Keratinocyte (primary cell): ENCODE measurements around the gene KCNT2. TPM values are rescaled to one million over a fixed set of nuclear protein-coding genes. Genes with fewer than 3 reads are reported as not detected.

Experiments used
- DNase-seq: peaks from one replicate; pipeline ENCODE4 v3.0.0-alpha.2; 2011; ENCODE audit warnings: low read depth, missing footprints, low spot score
- FAIRE-seq: peaks from 2 replicates; lab custom pipeline; 2011; peaks lifted over from hg19 to GRCh38; lab: Jason Lieb, UNC
- H2AFZ ChIP-seq: 2 replicates; pipeline ENCODE4 v1.6.0; 2012; ENCODE audit warnings: low read length, control low read depth, inconsistent platforms; ENCODE audit not compliant: control insufficient read depth
- H3K27ac ChIP-seq: 2 replicates; pipeline ENCODE4 v1.5.1; 2011; ENCODE audit warnings: low read length; ENCODE audit not compliant: control insufficient read depth, insufficient read depth
- H3K27me3 ChIP-seq: 3 replicates; pipeline ENCODE4 v1.6.0; 2011; ENCODE audit warnings: low read length; ENCODE audit not compliant: control insufficient read depth, insufficient read depth; ENCODE audit errors: extremely low read depth
- H3K36me3 ChIP-seq, 2 experiments: 2 replicates in 1 of 2; 3 replicates in 1 of 2; pipeline ENCODE4 v1.5.1; 2011; ENCODE audit warnings: low read length in 2 of 2, mild to moderate bottlenecking in 1 of 2; ENCODE audit not compliant: control insufficient read depth in 2 of 2, insufficient read depth in 2 of 2; ENCODE audit errors: extremely low read depth in 1 of 2
- H3K4me1 ChIP-seq: 3 replicates; pipeline ENCODE4 v1.5.1; 2011; ENCODE audit warnings: low read length; ENCODE audit not compliant: control insufficient read depth, insufficient read depth; ENCODE audit errors: extremely low read depth
- H3K4me2 ChIP-seq: 3 replicates; pipeline ENCODE4 v1.6.0; 2011; ENCODE audit warnings: low read depth, low read length; ENCODE audit not compliant: control insufficient read depth, insufficient read depth; ENCODE audit errors: extremely low read depth
- H3K4me3 ChIP-seq, 3 experiments: fragments of 200-600 bp in 1 of 3; sonication (generic) in 1 of 3; 2 replicates in 2 of 3; 3 replicates in 1 of 3; pipeline ENCODE4 v1.5.1; 2011 to 2016; ENCODE audit warnings: low read length in 3 of 3, mild to moderate bottlenecking in 3 of 3, control low read depth in 2 of 3, inconsistent platforms in 1 of 3, low read depth in 1 of 3, mixed read lengths in 1 of 3, mixed run types in 1 of 3, moderate library complexity in 1 of 3; ENCODE audit not compliant: control insufficient read depth in 2 of 3, insufficient read depth in 2 of 3; ENCODE audit errors: extremely low read depth in 1 of 3
- H3K79me2 ChIP-seq: 2 replicates; pipeline ENCODE4 v1.6.0; 2012; ENCODE audit warnings: low read length; ENCODE audit not compliant: control insufficient read depth, insufficient read depth
- H3K9ac ChIP-seq: 3 replicates; pipeline ENCODE4 v1.6.0; 2011; ENCODE audit warnings: low read length; ENCODE audit not compliant: control insufficient read depth, insufficient read depth; ENCODE audit errors: extremely low read depth
- H3K9me1 ChIP-seq: 3 replicates; pipeline ENCODE4 v1.6.0; 2011; ENCODE audit warnings: low read length; ENCODE audit not compliant: control insufficient read depth, insufficient read depth; ENCODE audit errors: extremely low read depth
- H3K9me3 ChIP-seq: 2 replicates; pipeline ENCODE4 v1.5.1; 2012; ENCODE audit warnings: low read depth, low read length; ENCODE audit not compliant: control insufficient read depth
- H4K20me1 ChIP-seq: 3 replicates; pipeline ENCODE4 v1.6.0; 2011; ENCODE audit warnings: low read length; ENCODE audit not compliant: control insufficient read depth, insufficient read depth; ENCODE audit errors: extremely low read depth
- CTCF ChIP-seq, 3 experiments: IDR thresholded peaks in 1 of 3; conservative IDR thresholded peaks in 1 of 3; optimal IDR thresholded peaks in 1 of 3; 2 replicates in 2 of 3; 3 replicates in 1 of 3; pipeline versions ENCODE3 to v1.5.1; 2011; ENCODE audit warnings: low read length in 3 of 3, mild to moderate bottlenecking in 3 of 3, moderate library complexity in 2 of 3, control low read depth in 1 of 3, inconsistent platforms in 1 of 3; ENCODE audit not compliant: insufficient read depth in 2 of 3; ENCODE audit errors: extremely low read depth in 1 of 3
- EZH2 ChIP-seq: IDR thresholded peaks from one replicate; pipeline ENCODE4 v1.6.1; 2012; ENCODE audit warnings: inconsistent platforms, mild to moderate bottlenecking, low read length, moderate library complexity
- dilution Hi-C: fragments of 300-500 bp; cut with MboI; formaldehyde crosslinking; loops from one replicate; pipeline ENCODE4 v1.7.0; 2020; ENCODE audit warnings: low sequenced_read_pairs; ENCODE audit not compliant: extremely low pct_ligation_motif_present
- polyA plus RNA-seq, 5 experiments: library from polyadenylated mRNA; depleted of rRNA in 3 of 5; stranded (reverse) in 3 of 5; stranded (forward) in 1 of 5; unstranded in 1 of 5; fragments of >200 nt; gene quantifications; 1 replicate in 1 of 5; 2 replicates in 3 of 5; 3 replicates in 1 of 5; pipeline versions ENCODE4 v1.2.1 to v1.2.3, GENCODE V29; 2011 to 2012; ENCODE audit warnings: missing spikeins in 2 of 5, low read depth in 1 of 5, low replicate concordance in 1 of 5

KCNT2 gene
- polyA plus RNA-seq, 1 donor (not counting 4 experiments of a cell fraction or from before 2014, with no cell fraction given), result not detected

GRCh38 chr1:196367838-196368237 is 240.4 kb downstream of the KCNT2 start:
- DNase-seq, result no peak
- Histone ChIP-seq H4K20me1 (no peaks in the 10 kb centered on the region), H3K9ac (no peak overlapping the region), H3K4me1 (no peaks in the 10 kb centered on the region), H3K27me3 (no peaks in the 10 kb centered on the region), H3K9me1 (no peaks in the 10 kb centered on the region), H3K4me3 (no peak overlapping the region), H3K79me2 (no peaks in the 10 kb centered on the region), H3K27ac (no peak overlapping the region), H3K36me3 (no peaks in the 10 kb centered on the region), H3K4me2 (no peak overlapping the region), H2AFZ (no peak overlapping the region), H3K9me3 (no peaks in the 10 kb centered on the region)
- FAIRE-seq, result no peak
- no peak for TF ChIP-seq EZH2
- no peak for TF ChIP-seq CTCF (optimal IDR thresholded peaks at IDR 0.05 in 1 of 3, IDR thresholded peaks at IDR 0.05 in 1 of 3, conservative IDR thresholded peaks at IDR 0.05 in 1 of 3; ENCODE audit: extremely low read depth in 1 of 3, insufficient read depth in 2 of 3, low read length in 3 of 3)
- dilution Hi-C loops, result no loop called here

GRCh38 chr1:196366817-196367495 is 241.3 kb downstream of the KCNT2 start:
- no peak for DNase-seq
- Histone ChIP-seq H3K79me2 (no peaks in the 10 kb centered on the region), H3K4me2 (no peak overlapping the region), H3K36me3 (no peaks in the 10 kb centered on the region), H4K20me1 (no peaks in the 10 kb centered on the region), H3K9me1 (no peaks in the 10 kb centered on the region), H3K9me3 (no peaks in the 10 kb centered on the region), H3K27ac (no peak overlapping the region), H3K4me3 (no peak overlapping the region), H3K9ac (no peak overlapping the region), H3K27me3 (no peaks in the 10 kb centered on the region), H2AFZ (no peak overlapping the region), H3K4me1 (no peaks in the 10 kb centered on the region)
- no peak for FAIRE-seq
- TF ChIP-seq CTCF (optimal IDR thresholded peaks at IDR 0.05 in 1 of 3, IDR thresholded peaks at IDR 0.05 in 1 of 3, conservative IDR thresholded peaks at IDR 0.05 in 1 of 3; ENCODE audit: extremely low read depth in 1 of 3, insufficient read depth in 2 of 3, low read length in 3 of 3) (no peak), EZH2 (no peak)
- dilution Hi-C loops, result no loop called here
